GM19193 (cell line): ENCODE data around the gene NPR3.

Source experiments
- POLR2A ChIP-seq: IDR thresholded peaks from 4 replicates; pipeline ENCODE4 v1.6.1; 2011; ENCODE audit not compliant: insufficient read depth, insufficient read length; ENCODE audit errors: extremely low read depth

Gene NPR3

GRCh38 chr5:32703957-32704356 lies 7.2 kb upstream of the NPR3 start:
- no peak for TF ChIP-seq POLR2A

GRCh38 chr5:32707418-32707997 lies 3.6 kb upstream of the NPR3 start:
- no peak for TF ChIP-seq POLR2A

GRCh38 chr5:32708949-32709348 lies 2.2 kb upstream of the NPR3 start:
- TF ChIP-seq POLR2A, result no peak

GRCh38 chr5:32709750-32710549 lies 1.2 kb upstream of the NPR3 start:
- no peak for TF ChIP-seq POLR2A

GRCh38 chr5:32711362-32711680 lies 200 bp downstream of the NPR3 start:
- no peak for TF ChIP-seq POLR2A

DNA sequence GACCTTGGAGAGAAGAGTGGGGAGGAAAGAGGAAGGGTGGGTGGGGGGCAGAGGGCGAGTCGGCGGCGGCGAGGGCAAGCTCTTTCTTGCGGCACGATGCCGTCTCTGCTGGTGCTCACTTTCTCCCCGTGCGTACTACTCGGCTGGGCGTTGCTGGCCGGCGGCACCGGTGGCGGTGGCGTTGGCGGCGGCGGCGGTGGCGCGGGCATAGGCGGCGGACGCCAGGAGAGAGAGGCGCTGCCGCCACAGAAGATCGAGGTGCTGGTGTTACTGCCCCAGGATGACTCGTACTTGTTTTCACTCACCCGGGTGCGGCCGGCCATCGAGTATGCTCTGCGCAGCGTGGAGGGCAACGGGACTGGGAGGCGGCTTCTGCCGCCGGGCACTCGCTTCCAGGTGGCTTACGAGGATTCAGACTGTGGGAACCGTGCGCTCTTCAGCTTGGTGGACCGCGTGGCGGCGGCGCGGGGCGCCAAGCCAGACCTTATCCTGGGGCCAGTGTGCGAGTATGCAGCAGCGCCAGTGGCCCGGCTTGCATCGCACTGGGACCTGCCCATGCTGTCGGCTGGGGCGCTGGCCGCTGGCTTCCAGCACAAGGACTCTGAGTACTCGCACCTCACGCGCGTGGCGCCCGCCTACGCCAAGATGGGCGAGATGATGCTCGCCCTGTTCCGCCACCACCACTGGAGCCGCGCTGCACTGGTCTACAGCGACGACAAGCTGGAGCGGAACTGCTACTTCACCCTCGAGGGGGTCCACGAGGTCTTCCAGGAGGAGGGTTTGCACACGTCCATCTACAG lies 760 bp downstream of the NPR3 start:
- TF ChIP-seq POLR2A, result no peak

DNA sequence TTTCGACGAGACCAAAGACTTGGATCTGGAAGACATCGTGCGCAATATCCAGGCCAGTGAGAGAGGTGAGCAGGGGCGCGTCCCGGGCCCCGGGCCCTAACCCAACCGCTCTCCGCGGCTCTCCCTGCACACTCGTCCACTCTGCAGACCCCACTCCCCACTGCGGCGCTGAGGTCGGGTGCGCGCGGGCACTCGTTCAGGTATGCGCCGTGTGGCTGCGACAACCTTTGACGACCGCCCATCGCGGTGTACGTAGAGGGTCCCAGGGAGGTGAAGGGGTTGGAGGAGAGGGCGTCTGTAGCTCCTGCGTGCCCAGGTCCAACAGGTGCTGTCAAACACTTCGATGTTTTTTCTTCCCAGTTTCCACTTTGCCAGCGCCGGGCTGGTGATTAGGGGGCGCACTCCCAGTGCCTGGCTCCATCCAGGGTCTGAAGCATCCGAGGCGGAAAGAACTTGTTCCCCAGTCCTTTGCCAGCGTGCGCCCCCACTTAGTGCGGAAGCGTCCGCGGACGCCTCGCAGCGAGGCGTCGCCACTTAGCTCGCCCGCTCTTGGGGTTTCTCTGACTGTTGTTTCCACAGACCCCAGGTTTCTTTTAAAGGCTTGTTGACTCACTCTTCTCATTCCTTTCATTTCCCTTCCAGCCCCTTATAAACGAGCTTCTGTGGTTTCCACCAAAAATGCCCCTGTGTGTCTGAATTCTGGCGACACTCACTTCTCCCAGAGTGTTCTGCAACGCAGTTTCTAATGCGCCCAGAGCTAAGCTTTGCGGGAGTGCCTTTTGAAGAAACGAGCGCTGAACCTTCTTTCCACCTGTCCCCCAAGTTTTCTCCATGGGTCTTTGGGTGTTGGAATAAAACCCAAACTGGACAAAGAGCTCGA lies 1.6 kb downstream of the NPR3 start:
- no peak for TF ChIP-seq POLR2A

DNA sequence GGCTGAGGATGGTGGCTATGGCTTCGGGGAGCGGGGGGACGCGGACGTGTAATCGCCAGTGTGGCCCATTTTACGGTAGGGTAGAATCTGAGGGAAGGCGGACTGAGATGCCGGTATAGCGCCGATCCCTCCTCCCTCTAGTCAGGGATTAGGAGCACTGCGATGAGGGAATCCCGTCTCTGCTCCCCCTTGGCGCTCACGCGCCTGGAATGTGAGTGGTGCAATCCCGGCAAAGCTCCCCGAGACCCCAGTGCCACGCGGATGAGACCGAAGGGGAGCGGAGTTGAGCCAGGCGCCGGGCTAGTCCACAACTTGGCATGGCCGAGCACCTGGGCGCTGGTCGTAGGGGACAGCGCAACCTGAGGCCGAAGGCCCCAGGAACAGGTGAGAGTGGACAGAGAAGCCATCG lies 2.2 kb downstream of the NPR3 start:
- TF ChIP-seq POLR2A, result no peak

GRCh38 chr5:32713770-32714381 lies 2.8 kb downstream of the NPR3 start:
- no peak for TF ChIP-seq POLR2A

DNA sequence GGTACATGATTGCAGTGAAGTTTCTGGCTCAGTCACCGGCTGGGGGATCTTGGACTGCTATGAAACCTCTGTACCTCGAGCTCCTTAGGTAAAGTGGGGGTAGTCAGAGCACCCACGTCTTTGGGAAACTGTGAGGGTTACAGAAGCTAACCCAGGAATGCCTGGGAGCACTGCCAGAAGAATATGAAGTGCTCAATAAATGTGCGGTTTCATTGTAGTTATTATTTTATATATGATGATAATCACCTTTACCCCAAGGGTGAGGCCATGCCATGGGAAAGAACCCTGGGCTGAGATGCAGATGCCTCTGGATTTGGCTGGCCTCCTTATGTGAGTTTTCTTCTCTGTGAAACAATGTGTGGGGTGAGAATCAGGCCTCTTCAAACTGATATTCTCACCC lies 3.7 kb downstream of the NPR3 start:
- no peak for TF ChIP-seq POLR2A

- TF ChIP-seq POLR2A, result no peak
These were observed 9.2 kb downstream of the NPR3 start for GRCh38 chr5:32720300-32720699.

GRCh38 chr5:32721626-32722025 lies 10.5 kb downstream of the NPR3 start:
- TF ChIP-seq POLR2A, result no peak

- TF ChIP-seq POLR2A, result no peak
These were observed 11.8 kb downstream of the NPR3 start for GRCh38 chr5:32722957-32723356.

DNA sequence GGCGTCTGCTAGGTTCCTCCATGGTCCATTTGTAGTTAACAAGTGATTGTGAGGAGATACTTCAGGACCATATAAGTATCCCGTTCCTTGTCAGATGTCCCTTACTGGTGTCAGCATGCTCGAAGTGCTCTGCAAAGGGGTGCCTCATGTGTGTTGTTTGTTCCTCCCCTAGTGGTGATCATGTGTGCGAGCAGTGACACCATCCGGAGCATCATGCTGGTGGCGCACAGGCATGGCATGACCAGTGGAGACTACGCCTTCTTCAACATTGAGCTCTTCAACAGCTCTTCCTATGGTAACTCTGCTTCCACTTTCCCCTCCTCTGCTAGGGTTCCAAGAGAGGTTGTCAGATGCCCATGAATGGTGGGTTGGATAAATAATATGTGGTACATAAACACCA lies 13.4 kb downstream of the NPR3 start:
- TF ChIP-seq POLR2A, result no peak

DNA sequence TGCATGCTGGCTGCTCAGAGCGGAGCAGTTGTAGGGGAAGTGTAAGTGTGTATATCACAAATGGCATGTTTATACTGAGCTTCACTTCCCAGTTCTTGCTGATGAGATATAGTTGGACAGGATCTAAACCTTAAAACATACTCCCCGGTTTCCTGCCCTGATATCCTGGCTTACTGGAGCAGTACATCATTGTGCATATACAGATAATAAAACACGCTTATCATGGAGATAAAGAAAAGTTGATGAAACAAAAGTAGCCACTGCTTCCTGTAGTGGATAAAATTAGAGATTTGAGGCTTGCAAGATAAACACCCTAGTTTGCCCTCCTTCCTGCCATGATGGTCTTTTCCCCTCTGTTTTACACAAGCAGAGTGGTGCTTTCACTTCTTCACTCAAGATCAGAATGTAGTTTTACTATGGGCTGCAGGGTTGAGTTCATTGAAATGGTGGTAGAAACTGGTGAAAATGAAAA lies 15.0 kb downstream of the NPR3 start:
- no peak for TF ChIP-seq POLR2A

DNA sequence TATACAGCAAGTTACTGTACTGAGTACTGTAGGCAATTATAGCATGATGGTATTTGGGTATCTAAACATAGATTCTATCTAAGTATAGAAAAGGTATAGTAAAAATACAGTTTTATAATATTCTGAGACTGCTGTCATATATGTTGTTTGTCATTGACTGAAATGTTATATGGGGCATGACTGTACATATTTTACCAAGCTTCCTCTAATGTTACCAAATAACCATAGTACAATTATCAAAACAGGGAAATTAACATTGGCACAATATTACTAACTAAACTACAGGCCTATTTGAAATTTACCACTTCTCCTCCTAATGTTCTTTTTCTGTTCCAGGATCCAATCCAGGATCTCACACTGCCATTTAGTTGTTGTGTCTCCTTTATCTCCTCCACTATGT lies 18.5 kb downstream of the NPR3 start:
- no peak for TF ChIP-seq POLR2A
